H1 (cell line): ENCODE results near the gene INHBB. TPM values are rescaled to one million over a fixed set of nuclear protein-coding genes. Genes with fewer than 3 reads are reported as not detected.

Experiments
- CTCF ChIA-PET: fragments of 300-600 bp; sonication (Branson Sonifier 250); formaldehyde crosslinking; loops from one replicate; lab custom pipeline; 2021; ENCODE audit not compliant: partially characterized antibody; lab: Charles Lee
- POLR2A ChIA-PET: fragments of 300-600 bp; sonication (Branson Sonifier 250); formaldehyde crosslinking; loops from one replicate; lab custom pipeline; 2021; ENCODE audit warnings: inconsistent platforms; ENCODE audit not compliant: partially characterized antibody; lab: Charles Lee
- DNase-seq, 2 experiments: peaks; one replicate each; pipeline versions ENCODE4 v3.0.0 to v3.0.0-alpha.2; 2010 to 2022; ENCODE audit warnings: low spot score in 2 of 2, low read depth in 1 of 2, mixed read lengths in 1 of 2
- FAIRE-seq: peaks from 2 replicates; lab custom pipeline; 2011; peaks lifted over from hg19 to GRCh38; lab: Jason Lieb, UNC
- H2AFZ ChIP-seq: 2 replicates; pipeline ENCODE4 v1.8.1; 2012; ENCODE audit warnings: low read length, inconsistent platforms
- H2AK5ac ChIP-seq: 2 replicates; pipeline ENCODE4 v1.6.1; 2013; ENCODE audit warnings: low read depth, low read length
- H2BK120ac ChIP-seq: replicated peaks from 2 replicates; pipeline ENCODE3; 2013; ENCODE audit warnings: low read depth, low read length, inconsistent platforms
- H2BK12ac ChIP-seq: 2 replicates; pipeline ENCODE4 v1.6.1; 2013; ENCODE audit warnings: low read depth, low read length
- H2BK15ac ChIP-seq: 2 replicates; pipeline ENCODE4 v1.6.1; 2013; ENCODE audit warnings: low read length
- H2BK20ac ChIP-seq: 2 replicates; pipeline ENCODE4 v1.6.1; 2013; ENCODE audit warnings: low read length
- H2BK5ac ChIP-seq: 2 replicates; pipeline ENCODE4 v1.6.1; 2013; ENCODE audit warnings: low read depth, low read length
- H3K14ac ChIP-seq: 2 replicates; pipeline ENCODE4 v1.6.1; 2013; ENCODE audit warnings: inconsistent platforms; ENCODE audit not compliant: insufficient read length
- H3K18ac ChIP-seq: 2 replicates; pipeline ENCODE4 v1.6.1; 2013; ENCODE audit warnings: low read length; ENCODE audit errors: extremely low read depth
- H3K23ac ChIP-seq: 2 replicates; pipeline ENCODE4 v1.6.1; 2013; ENCODE audit warnings: inconsistent platforms; ENCODE audit not compliant: insufficient read length
- H3K23me2 ChIP-seq: 2 replicates; pipeline ENCODE4 v1.6.1; 2013; ENCODE audit warnings: low read depth, low read length
- H3K27ac ChIP-seq: 2 replicates; pipeline ENCODE4 v1.6.1; 2011; ENCODE audit warnings: low read depth, low read length, inconsistent platforms
- H3K27me3 ChIP-seq, 4 experiments: replicated peaks in 1 of 4; 1 replicate in 1 of 4; 2 replicates in 3 of 4; pipeline versions ENCODE4 v1.6.1 to v1.8.1; 2011 to 2013; ENCODE audit warnings: low read length in 3 of 4, mild to moderate bottlenecking in 3 of 4, inconsistent platforms in 2 of 4, mixed read lengths in 2 of 4, moderate library complexity in 1 of 4; ENCODE audit not compliant: control insufficient read depth in 3 of 4, insufficient read depth in 3 of 4; ENCODE audit errors: extremely low read depth in 1 of 4
- H3K36me3 ChIP-seq, 4 experiments: 2 replicates each; pipeline versions ENCODE4 v1.6.1 to v1.8.1; 2011 to 2013; ENCODE audit warnings: mild to moderate bottlenecking in 4 of 4, low read length in 3 of 4, moderate library complexity in 2 of 4, control low read depth in 1 of 4, inconsistent platforms in 1 of 4; ENCODE audit not compliant: insufficient read depth in 4 of 4, control insufficient read depth in 2 of 4
- H3K4ac ChIP-seq: replicated peaks from 2 replicates; pipeline ENCODE3; 2013; ENCODE audit warnings: low read length, low read depth, mixed read lengths, inconsistent platforms; ENCODE audit not compliant: insufficient read length
- H3K4me1 ChIP-seq, 4 experiments: replicated peaks in 1 of 4; 1 replicate in 1 of 4; 2 replicates in 3 of 4; pipeline versions ENCODE4 v1.6.1 to v1.8.1; 2011 to 2013; ENCODE audit warnings: low read length in 3 of 4, inconsistent platforms in 2 of 4, mixed read lengths in 1 of 4; ENCODE audit not compliant: insufficient read depth in 4 of 4, control insufficient read depth in 3 of 4
- H3K4me2 ChIP-seq, 2 experiments: 2 replicates each; pipeline versions ENCODE4 v1.6.1 to v1.8.1; 2011 to 2013; ENCODE audit warnings: low read depth in 2 of 2, low read length in 2 of 2, control low read depth in 1 of 2, inconsistent platforms in 1 of 2, mild to moderate bottlenecking in 1 of 2; ENCODE audit not compliant: insufficient read depth in 1 of 2
- H3K4me3 ChIP-seq, 4 experiments: fragments of 200-600, 300-600 bp in 1 of 4; sonication (generic), shearing (Covaris generic), sonication (Bioruptor Twin) in 1 of 4; 2 replicates each; pipeline versions ENCODE4 v1.5.1 to v1.8.1; 2011 to 2016; ENCODE audit warnings: low read length in 4 of 4, low read depth in 3 of 4, control low read depth in 2 of 4, inconsistent platforms in 2 of 4, mild to moderate bottlenecking in 2 of 4, mixed read lengths in 1 of 4, moderate library complexity in 1 of 4; ENCODE audit not compliant: insufficient read depth in 2 of 4; ENCODE audit errors: extremely low read depth in 1 of 4
- H3K56ac ChIP-seq: replicated peaks from 2 replicates; pipeline ENCODE3; 2013; ENCODE audit warnings: low read depth, mild to moderate bottlenecking, mixed read lengths, low read length, inconsistent platforms; ENCODE audit not compliant: insufficient read length
- H3K79me1 ChIP-seq: 2 replicates; pipeline ENCODE4 v1.6.1; 2013; ENCODE audit warnings: low read depth, low read length, control low read depth
- H3K79me2 ChIP-seq, 2 experiments: 2 replicates each; pipeline versions ENCODE4 v1.6.1 to v1.8.1; 2012 to 2013; ENCODE audit warnings: low read length in 2 of 2, mild to moderate bottlenecking in 2 of 2, inconsistent platforms in 1 of 2; ENCODE audit not compliant: insufficient read depth in 2 of 2, control insufficient read depth in 1 of 2
- H3K9ac ChIP-seq, 4 experiments: replicated peaks in 1 of 4; 1 replicate in 1 of 4; 2 replicates in 3 of 4; pipeline versions ENCODE4 v1.6.1 to v1.8.1; 2011 to 2013; ENCODE audit warnings: low read depth in 3 of 4, low read length in 3 of 4, control low read depth in 2 of 4, mild to moderate bottlenecking in 2 of 4, moderate library complexity in 2 of 4, inconsistent platforms in 1 of 4; ENCODE audit errors: extremely low read depth in 1 of 4
- H3K9me3 ChIP-seq, 2 experiments: 2 replicates each; pipeline versions ENCODE4 v1.6.1 to v1.8.1; 2012 to 2013; ENCODE audit warnings: mild to moderate bottlenecking in 2 of 2, moderate library complexity in 2 of 2, control low read depth in 1 of 2, inconsistent platforms in 1 of 2, low read depth in 1 of 2, low read length in 1 of 2, mixed read lengths in 1 of 2; ENCODE audit not compliant: insufficient read depth in 2 of 2
- H4K20me1 ChIP-seq, 2 experiments: replicated peaks in 1 of 2; 2 replicates each; pipeline versions ENCODE3 to v1.8.1; 2011 to 2013; ENCODE audit warnings: inconsistent platforms in 2 of 2, low read length in 2 of 2, mild to moderate bottlenecking in 1 of 2; ENCODE audit not compliant: insufficient read depth in 2 of 2, control insufficient read depth in 1 of 2
- H4K5ac ChIP-seq: 2 replicates; pipeline ENCODE4 v1.6.1; 2013; ENCODE audit warnings: low read length, low read depth, mixed read lengths, inconsistent platforms; ENCODE audit not compliant: insufficient read length
- H4K8ac ChIP-seq: 2 replicates; pipeline ENCODE4 v1.8.0; 2013; ENCODE audit warnings: mild to moderate bottlenecking, moderate library complexity, low read length, inconsistent platforms; ENCODE audit not compliant: insufficient read depth; ENCODE audit errors: extremely low read depth
- H4K91ac ChIP-seq: replicated peaks from 2 replicates; pipeline ENCODE3; 2013; ENCODE audit warnings: low read length, mixed read lengths, inconsistent platforms; ENCODE audit not compliant: insufficient read length
- BCL11A ChIP-seq, 2 experiments: IDR thresholded peaks; one replicate each; pipeline ENCODE4 v1.6.1; 2011; ENCODE audit warnings: low read depth in 2 of 2, low read length in 2 of 2, mild to moderate bottlenecking in 2 of 2
- BRCA1 ChIP-seq: IDR thresholded peaks from 2 replicates; pipeline ENCODE4 v1.6.1; 2012; ENCODE audit warnings: low read depth, low read length, improper control_type of control experiment
- CBX8 ChIP-seq: fragments of 300-800, 300-1000 bp; sonication (generic); IDR thresholded peaks from 2 replicates; pipeline ENCODE4 v1.7.1; 2016; ENCODE audit warnings: low read depth, low read length, borderline replicate concordance
- HDAC2 ChIP-seq, 2 experiments: fragments of 300-600 bp in 1 of 2; sonication (generic) in 1 of 2; IDR thresholded peaks; 2 replicates each; pipeline ENCODE4 v1.6.1; 2011 to 2012; ENCODE audit warnings: low read depth in 2 of 2, low read length in 2 of 2, mild to moderate bottlenecking in 2 of 2, moderate library complexity in 2 of 2, borderline replicate concordance in 1 of 2, inconsistent platforms in 1 of 2
- KDM1A ChIP-seq: fragments of 200-600, 300-600 bp; sonication (generic); IDR thresholded peaks from 2 replicates; pipeline ENCODE4 v1.7.1; 2016; ENCODE audit warnings: mild to moderate bottlenecking, low read length, borderline replicate concordance
- MAX ChIP-seq: IDR thresholded peaks from 2 replicates; pipeline ENCODE4 v1.6.1; 2012; ENCODE audit warnings: inconsistent platforms
- NANOG ChIP-seq: IDR thresholded peaks from 2 replicates; pipeline ENCODE4 v1.6.1; 2011; ENCODE audit warnings: low read length, low read depth, mild to moderate bottlenecking, inconsistent platforms; ENCODE audit not compliant: insufficient read depth, poor library complexity, severe bottlenecking
- PHF8 ChIP-seq: fragments of 200-600 bp; sonication (generic); conservative IDR thresholded peaks from 2 replicates; pipeline ENCODE4 v1.7.1; 2012; ENCODE audit warnings: low read depth, mild to moderate bottlenecking, inconsistent platforms, low read length, moderate library complexity
- RBBP5 ChIP-seq: IDR thresholded peaks from 2 replicates; pipeline ENCODE4 v1.7.1; 2012; ENCODE audit warnings: low read depth, mild to moderate bottlenecking, inconsistent platforms, low read length, moderate library complexity, borderline replicate concordance
- WGBS, 2 experiments: shearing (Covaris generic) in 1 of 2; methylation state at CpG; one replicate each; pipeline versions ENCODE4 v1.1.6 to v1.1.7; 2013 to 2015; ENCODE audit warnings: low lambda C conversion rate in 2 of 2, mixed read lengths in 2 of 2, inconsistent platforms in 1 of 2, low coverage in 1 of 2, missing lambda C conversion rate in 1 of 2; ENCODE audit not compliant: insufficient replicate concordance in 2 of 2, insufficient coverage in 1 of 2, insufficient read length in 1 of 2; ENCODE audit errors: extremely low coverage in 1 of 2, missing lambda C conversion rate in 1 of 2; 5-methylcytosine and 5-hydroxymethylcytosine counted together
- polyA plus RNA-seq, 7 experiments: library from polyadenylated mRNA; depleted of rRNA in 3 of 7; stranded (reverse) in 5 of 7; unstranded in 2 of 7; fragments of >200 nt in 5 of 7; fragments of 200-250 nt in 2 of 7; gene quantifications; 1 replicate in 5 of 7; 2 replicates in 1 of 7; 4 replicates in 1 of 7; pipeline versions ENCODE4 v1.2.1 to v1.2.3, GENCODE V29; 2011 to 2013; ENCODE audit warnings: missing spikeins in 2 of 7, mixed read lengths in 2 of 7
- total RNA-seq: library from RNA; stranded (reverse); fragmentation: NEBNext Ultra II Directional; extraction: Animal tissue kit (Norgen Biotek cat#: 25700); gene quantifications from 2 replicates; pipeline ENCODE4 v1.2.1, GENCODE V29; 2021

Gene INHBB
- total and polyA plus RNA-seq, 2 of the 8 experiments (the other 6 are each of a cell fraction or from before 2014, with no cell fraction given), result 0.30 to 0.32 TPM

- CTCF ChIA-PET, result interaction anchor here (0.6 to 1.1 kb wide), 3 partner anchors 54 to 293 kb away, joined by 3 to 4 read pairs (median 4); no protein-coding TSS in a partner anchor
- Histone ChIP-seq H3K4ac (no peak overlapping the region), H3K27me3 (peaks cover 0 to 36% (median 16%) of the 10 kb centered on the region in 4 experiments; a peak in 5 of 7 replicates), H3K36me3 (no peaks in the 10 kb centered on the region), H3K79me2 (no peaks in the 10 kb centered on the region), H2BK5ac (no peak overlapping the region), H4K5ac (no peak overlapping the region), H4K20me1 (peaks cover 0 to 3% of the 10 kb centered on the region in 2 experiments), H3K4me2 (no peak overlapping the region), H3K4me1 (peaks cover 18 to 28% (median 23%) of the 10 kb centered on the region in 4 experiments), H3K23me2 (peaks cover 5% of the 10 kb centered on the region), H3K56ac (no peak overlapping the region), H2AK5ac (peak overlapping the region; percentile 88; the same call in 1 of the 2 replicates), H3K4me3 (no peak overlapping the region), H3K79me1 (no peaks in the 10 kb centered on the region), H2AFZ (no peak overlapping the region), H3K18ac (no peak overlapping the region), H3K14ac (no peak overlapping the region), H3K27ac (no peak overlapping the region), H2BK12ac (no peak overlapping the region), H2BK15ac (0 out of 2 replicates have a peak overlapping the region, but pooled peaks have one; percentile 55), H4K91ac (peak overlapping the region; percentile 92), H2BK20ac (peak overlapping the region; percentile 23), H3K9me3 (no peaks in the 10 kb centered on the region), H2BK120ac (no peak overlapping the region), H3K23ac (no peak overlapping the region), H4K8ac (no peak overlapping the region; the same call in 1 of the 2 replicates), H3K9ac (no peak overlapping the region)
- whole genome bisulfite sequencing, 2 experiments, result 90% methylated on average over 16 of the region's 19 CpGs; no CpG with 5 or more reads in 1 of the 2 experiments
- TF ChIP-seq HDAC2 (IDR thresholded peaks at IDR 0.05; ENCODE audit: borderline replicate concordance in 1 of 2, low read depth in 2 of 2, low read length in 2 of 2), result peak in 1 of 2 experiments; percentile 66; a peak in 1 of 4 replicates
- TF ChIP-seq MAX, result no peak
- TF ChIP-seq NANOG, result no peak
- no peak for TF ChIP-seq BRCA1
- no peak for TF ChIP-seq BCL11A (IDR thresholded peaks at IDR 0.05; ENCODE audit: low read depth in 2 of 2, low read length in 2 of 2)
- TF ChIP-seq RBBP5, result no peak
- TF ChIP-seq PHF8, result no peak
- TF ChIP-seq CBX8, result no peak
- TF ChIP-seq KDM1A, result peak; percentile 71; the same call in 1 of the 2 replicates
- POLR2A ChIA-PET, result interaction anchor here (0.5 kb wide), 1 partner anchor 620 kb away, joined by 3 read pairs; no protein-coding TSS in a partner anchor
- no peak for DNase-seq
- no peak for FAIRE-seq
These were observed 31.0 kb downstream of the INHBB start for GRCh38 chr2:120376679-120377640.
